Esophagus squamous epithelium (tissue), 5 donors: ENCODE results near the gene ST3GAL5. TPM values are rescaled to one million over a fixed set of nuclear protein-coding genes. Genes with fewer than 3 reads are reported as not detected.
A peak's percentile ranks its signal among the peaks of the same experiment; 100 is the strongest.

Experiments used
- DNase-seq: peaks from one replicate; lab custom pipeline; 2025; lab: John Stamatoyannopoulos, UW
- H3K27ac ChIP-seq, 4 donors: fragments of 200-600 bp; sonication (generic); one replicate each; pipeline ENCODE4 v1.5.1; 2016 to 2019; ENCODE audit warnings: mild to moderate bottlenecking in 1 of 4
- H3K27me3 ChIP-seq, 4 donors: fragments of 200-600 bp; sonication (generic); 1 replicate in 3 of 4; 2 replicates in 1 of 4; pipeline versions ENCODE4 v1.5.1 to v1.6.0; 2017 to 2021; ENCODE audit warnings: antibody characterized with exemption in 1 of 4
- H3K36me3 ChIP-seq, 3 donors: fragments of 200-600 bp; sonication (generic); one replicate each; pipeline ENCODE4 v1.5.1; 2016 to 2019
- H3K4me1 ChIP-seq, 3 donors: fragments of 200-600 bp; sonication (generic); one replicate each; pipeline ENCODE4 v1.5.1; 2017 to 2019
- H3K4me3 ChIP-seq, 4 donors: fragments of 200-600 bp; sonication (generic); 1 replicate in 3 of 4; 2 replicates in 1 of 4; pipeline ENCODE4 v1.5.1; 2016 to 2019; ENCODE audit warnings: mild to moderate bottlenecking in 2 of 4, moderate library complexity in 1 of 4
- H3K9me3 ChIP-seq, 3 donors: fragments of 200-600 bp; sonication (generic); one replicate each; pipeline ENCODE4 v1.5.1; 2016 to 2019
- POLR2A ChIP-seq, 4 donors: fragments of 450-650 bp; IDR thresholded peaks; one replicate each; pipeline ENCODE4 v1.6.1; 2017; ENCODE audit warnings: antibody characterized with exemption in 4 of 4, mild to moderate bottlenecking in 4 of 4, moderate library complexity in 3 of 4
- WGBS, 2 donors: methylation state at CpG; one replicate each; pipeline ENCODE4 v1.1.5; 2018; 5-methylcytosine and 5-hydroxymethylcytosine counted together
- intact Hi-C: fragments of 100-400 bp; cut with DNase I; formaldehyde crosslinking; loops from one replicate; pipeline ENCODE4 v1.15.0; 2022
- total RNA-seq, 4 donors: library from RNA; depleted of rRNA; stranded (reverse); fragments of >200 nt; gene quantifications; one replicate each; pipeline ENCODE4 v1.1.0, GENCODE V29; 2016
- TF ChIP-seq, protein P1 (sequence below), 6 experiments: fragments of 450-650 bp in 4 of 6; fragments of 200-600 bp in 2 of 6; sonication (generic) in 2 of 6; IDR thresholded peaks; one replicate each; pipeline ENCODE4 v1.5.1; 2016 to 2019; ENCODE audit warnings: antibody characterized with exemption in 6 of 6, mild to moderate bottlenecking in 4 of 6, moderate library complexity in 4 of 6
- donor health status: DM: yes; HTN: yes; CAD: no.

Gene ST3GAL5
- total RNA-seq: 10 to 100 TPM in 1 of 4 donors, 1 to 10 TPM in 3; 1.3 to 13.5 (median 5.2) TPM

- Histone ChIP-seq H3K27ac (peak within 1 kb of the TSS; percentile 77 to 93 (median 86)), H3K4me1 (peaks cover 19 to 76% (median 33%) of the 10 kb centered on the region in 3 donors), H3K4me3 (peak within 1 kb of the TSS; percentile 51 to 89 (median 71)), H3K36me3 (no peaks in the 10 kb centered on the region), H3K9me3 (no peaks in the 10 kb centered on the region), H3K27me3 (peaks cover 0 to 15% (median 0%) of the 10 kb centered on the region in 4 donors)
- TF ChIP-seq, protein P1, sequence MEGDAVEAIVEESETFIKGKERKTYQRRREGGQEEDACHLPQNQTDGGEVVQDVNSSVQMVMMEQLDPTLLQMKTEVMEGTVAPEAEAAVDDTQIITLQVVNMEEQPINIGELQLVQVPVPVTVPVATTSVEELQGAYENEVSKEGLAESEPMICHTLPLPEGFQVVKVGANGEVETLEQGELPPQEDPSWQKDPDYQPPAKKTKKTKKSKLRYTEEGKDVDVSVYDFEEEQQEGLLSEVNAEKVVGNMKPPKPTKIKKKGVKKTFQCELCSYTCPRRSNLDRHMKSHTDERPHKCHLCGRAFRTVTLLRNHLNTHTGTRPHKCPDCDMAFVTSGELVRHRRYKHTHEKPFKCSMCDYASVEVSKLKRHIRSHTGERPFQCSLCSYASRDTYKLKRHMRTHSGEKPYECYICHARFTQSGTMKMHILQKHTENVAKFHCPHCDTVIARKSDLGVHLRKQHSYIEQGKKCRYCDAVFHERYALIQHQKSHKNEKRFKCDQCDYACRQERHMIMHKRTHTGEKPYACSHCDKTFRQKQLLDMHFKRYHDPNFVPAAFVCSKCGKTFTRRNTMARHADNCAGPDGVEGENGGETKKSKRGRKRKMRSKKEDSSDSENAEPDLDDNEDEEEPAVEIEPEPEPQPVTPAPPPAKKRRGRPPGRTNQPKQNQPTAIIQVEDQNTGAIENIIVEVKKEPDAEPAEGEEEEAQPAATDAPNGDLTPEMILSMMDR (IDR thresholded peaks at IDR 0.05): peak in 5 of 6 experiments; percentile 49 to 58 (median 53)
- TF ChIP-seq POLR2A (IDR thresholded peaks at IDR 0.05): peak in 2 of 4 donors; percentile 45 to 54
- intact Hi-C loops: loop anchor here (10.0 kb wide), 2 partner anchors 64 to 186 kb away; no protein-coding TSS in a partner anchor
- 0% methylated on average over 13 to 18 of the region's 94 CpGs for WGBS, 2 donors
- peak; percentile 56 for DNase-seq
Observed at GRCh38 chr2:85888684-85889626, at the start of gene ST3GAL5. ST3GAL5 (minus strand) TSS chr2:85888990; CDS start chr2:85888905, 85 bp downstream.

- H3K27me3 ChIP-seq: no peaks in the 10 kb centered on the region
- no peaks in the 10 kb centered on the region for H3K4me1 ChIP-seq
- no peaks in the 10 kb centered on the region for H3K36me3 ChIP-seq
- TF ChIP-seq, protein P1 (IDR thresholded peaks at IDR 0.05): no peak
- no peak for TF ChIP-seq POLR2A (IDR thresholded peaks at IDR 0.05)
- peaks cover 0 to 16% (median 0%) of the 10 kb centered on the region in 3 donors for H3K9me3 ChIP-seq
- H3K27ac ChIP-seq: no peak overlapping the region
- intact Hi-C loops: no loop called here
- H3K4me3 ChIP-seq: no peak overlapping the region
- 57 to 66% methylated on average over 2 of the region's 2 CpGs for WGBS, 2 donors
- no peak for DNase-seq
Observed at GRCh38 chr2:85938456-85938855, 49.7 kb upstream of the ST3GAL5 start.

DNA sequence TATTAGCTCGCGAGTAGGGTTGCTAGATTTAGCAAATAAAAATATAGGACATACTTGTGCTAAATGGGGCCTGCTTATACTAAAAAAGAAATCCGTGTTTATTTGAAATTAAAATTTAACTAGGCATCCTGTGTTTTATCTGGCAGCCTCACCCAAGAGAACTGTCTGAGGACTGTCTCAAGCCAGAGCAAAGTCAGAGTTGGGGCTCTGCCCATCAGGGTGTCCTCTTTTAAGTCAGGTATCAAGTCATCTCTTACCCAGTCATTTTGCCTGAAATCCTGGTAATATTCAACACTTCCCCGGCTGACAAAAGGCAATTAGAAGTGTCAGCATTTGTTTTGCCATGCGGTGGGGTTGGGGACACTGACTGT is 48.3 kb upstream of the ST3GAL5 start:
- Histone ChIP-seq H3K4me3 (no peak overlapping the region), H3K27ac (no peak overlapping the region), H3K27me3 (no peaks in the 10 kb centered on the region), H3K36me3 (no peaks in the 10 kb centered on the region), H3K4me1 (no peaks in the 10 kb centered on the region), H3K9me3 (peaks cover 0 to 7% (median 0%) of the 10 kb centered on the region in 3 donors)
- no peak for DNase-seq
- WGBS, 2 donors: 91 to 100% methylated on average over 1 to 5 of the region's 5 CpGs
- TF ChIP-seq, protein P1 (IDR thresholded peaks at IDR 0.05): no peak
- TF ChIP-seq POLR2A (IDR thresholded peaks at IDR 0.05): no peak
- intact Hi-C loops: no loop called here

DNA sequence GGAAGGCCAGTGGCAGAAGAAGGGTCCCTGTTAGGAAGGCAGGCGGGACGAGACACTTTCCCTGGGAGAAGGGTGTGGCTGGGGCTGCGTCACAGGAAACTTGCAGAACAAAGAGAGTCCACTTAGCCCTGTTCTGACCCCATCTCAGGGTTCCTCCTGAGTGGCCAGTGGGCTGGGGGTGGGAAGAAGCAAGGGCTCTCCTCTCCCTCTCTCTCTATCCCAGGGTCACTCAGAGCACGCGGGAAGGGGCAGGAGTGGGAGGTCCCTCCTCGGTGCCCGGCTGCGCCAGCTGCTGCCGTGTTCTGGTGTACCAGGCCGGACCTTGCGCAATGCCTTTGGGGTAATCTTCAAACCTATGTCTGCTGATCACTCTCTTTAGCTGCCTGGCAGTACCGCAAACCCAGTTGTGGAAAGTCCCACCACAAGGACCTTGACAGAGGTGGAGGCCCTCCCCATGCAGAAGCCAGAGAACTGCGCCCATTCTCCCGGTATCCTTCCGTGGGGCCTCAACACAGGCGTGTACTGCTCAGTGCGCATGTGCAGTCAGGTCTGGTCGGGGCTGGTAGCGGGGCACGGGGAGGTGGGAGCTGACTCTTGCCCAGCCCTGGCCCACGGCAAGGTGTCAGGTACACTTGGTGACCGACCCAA is 47.8 kb upstream of the ST3GAL5 start:
- DNase-seq: no peak
- Histone ChIP-seq H3K36me3 (no peaks in the 10 kb centered on the region), H3K4me1 (no peaks in the 10 kb centered on the region), H3K4me3 (no peak overlapping the region), H3K9me3 (peaks cover 0 to 2% (median 0%) of the 10 kb centered on the region in 3 donors), H3K27ac (no peak overlapping the region), H3K27me3 (no peaks in the 10 kb centered on the region)
- WGBS, 2 donors: 92 to 96% methylated on average over 6 to 7 of the region's 22 CpGs
- intact Hi-C loops: no loop called here
- no peak for TF ChIP-seq POLR2A (IDR thresholded peaks at IDR 0.05)
- TF ChIP-seq, protein P1 (IDR thresholded peaks at IDR 0.05): no peak
